ENCODE measurements around the gene ZBTB7C.

GRCh38 chr18:48017635-48018034, 391.5 kb downstream of the ZBTB7C start:
- TF ChIP-seq CTCF (tag by site-specific recombination; IDR thresholded peaks at IDR 0.05): no peak
- TF ChIP-seq ZNF518A (tag by site-specific recombination; conservative IDR thresholded peaks at IDR 0.05; ENCODE audit: low read depth): no peak
- no peak for TF ChIP-seq MYNN (tag by site-specific recombination; IDR thresholded peaks at IDR 0.05; ENCODE audit: borderline replicate concordance)
- TF ChIP-seq AEBP2 (tag by site-specific recombination; IDR thresholded peaks at IDR 0.05; ENCODE audit: borderline replicate concordance): no peak
- no peak for TF ChIP-seq ZNF362 (tag by site-specific recombination; IDR thresholded peaks at IDR 0.05)
- TF ChIP-seq BCL6B (tag by site-specific recombination; IDR thresholded peaks at IDR 0.05): no peak
- TF ChIP-seq KLF1 (tag by site-specific recombination; IDR thresholded peaks at IDR 0.05): no peak
- no peak for TF ChIP-seq ZNF26 (tag by site-specific recombination; IDR thresholded peaks at IDR 0.05)
- TF ChIP-seq ZBTB7A (tag by site-specific recombination; IDR thresholded peaks at IDR 0.05; ENCODE audit: low read depth): no peak
- TF ChIP-seq YY1 (tag by site-specific recombination; IDR thresholded peaks at IDR 0.05): no peak
- TF ChIP-seq ZNF654 (tag by site-specific recombination; IDR thresholded peaks at IDR 0.05; ENCODE audit: low read depth): no peak
